Neuron (in vitro differentiated cells): Measurements from ENCODE around the gene DENND1A.

Experiments used
- H2AFZ ChIP-seq: one replicate; pipeline ENCODE4 v1.6.1; 2013; ENCODE audit warnings: low read depth, mild to moderate bottlenecking, inconsistent platforms, low read length, moderate library complexity
- H3K27me3 ChIP-seq: one replicate; pipeline ENCODE4 v1.6.1; 2013; ENCODE audit warnings: low read length; ENCODE audit not compliant: insufficient read depth
- H3K36me3 ChIP-seq: one replicate; pipeline ENCODE4 v1.6.1; 2013; ENCODE audit warnings: low read length; ENCODE audit not compliant: insufficient read depth
- H3K4me1 ChIP-seq: one replicate; pipeline ENCODE4 v1.6.1; 2013; ENCODE audit warnings: low read length; ENCODE audit not compliant: insufficient read depth
- H3K4me3 ChIP-seq: 2 replicates; pipeline ENCODE4 v1.5.1; 2013; ENCODE audit warnings: mild to moderate bottlenecking, low read length, moderate library complexity
- H3K9me3 ChIP-seq: one replicate; pipeline ENCODE4 v1.6.1; 2013; ENCODE audit warnings: low read length

DENND1A gene

GRCh38 chr9:123654994-123655637 lies 274.8 kb downstream of the DENND1A start:
- Histone ChIP-seq H3K36me3 (no peaks in the 10 kb centered on the region), H3K4me1 (no peaks in the 10 kb centered on the region), H2AFZ (no peak overlapping the region), H3K27me3 (no peaks in the 10 kb centered on the region), H3K4me3 (no peak overlapping the region), H3K9me3 (no peaks in the 10 kb centered on the region)

- H3K4me3 ChIP-seq, result no peak overlapping the region
- H3K9me3 ChIP-seq, result no peaks in the 10 kb centered on the region
- no peaks in the 10 kb centered on the region for H3K4me1 ChIP-seq
- H2AFZ ChIP-seq, result no peak overlapping the region
- no peaks in the 10 kb centered on the region for H3K36me3 ChIP-seq
- no peaks in the 10 kb centered on the region for H3K27me3 ChIP-seq
Observed at GRCh38 chr9:123654218-123654993, 275.5 kb downstream of the DENND1A start.

- Histone ChIP-seq H3K4me1 (no peaks in the 10 kb centered on the region), H3K36me3 (no peaks in the 10 kb centered on the region), H3K9me3 (no peaks in the 10 kb centered on the region), H3K4me3 (no peak overlapping the region), H2AFZ (no peak overlapping the region), H3K27me3 (no peaks in the 10 kb centered on the region)
Observed at GRCh38 chr9:123652416-123652815, 277.5 kb downstream of the DENND1A start.

- no peak overlapping the region for H2AFZ ChIP-seq
- H3K36me3 ChIP-seq, result no peaks in the 10 kb centered on the region
- no peaks in the 10 kb centered on the region for H3K27me3 ChIP-seq
- H3K9me3 ChIP-seq, result no peaks in the 10 kb centered on the region
- H3K4me3 ChIP-seq, result no peak overlapping the region
- H3K4me1 ChIP-seq, result no peaks in the 10 kb centered on the region
Observed at GRCh38 chr9:123651871-123652270, 278.1 kb downstream of the DENND1A start.

GRCh38 chr9:123651273-123651672 lies 278.7 kb downstream of the DENND1A start:
- H3K36me3 ChIP-seq, result no peaks in the 10 kb centered on the region
- peaks cover 4% of the 10 kb centered on the region for H3K9me3 ChIP-seq
- no peaks in the 10 kb centered on the region for H3K4me1 ChIP-seq
- no peaks in the 10 kb centered on the region for H3K27me3 ChIP-seq
- H3K4me3 ChIP-seq, result no peak overlapping the region
- H2AFZ ChIP-seq, result no peak overlapping the region

GRCh38 chr9:123649909-123650308 lies 280.0 kb downstream of the DENND1A start:
- H3K9me3 ChIP-seq, result peaks cover 4% of the 10 kb centered on the region
- no peak overlapping the region for H2AFZ ChIP-seq
- H3K36me3 ChIP-seq, result no peaks in the 10 kb centered on the region
- no peak overlapping the region for H3K4me3 ChIP-seq
- H3K4me1 ChIP-seq, result no peaks in the 10 kb centered on the region
- H3K27me3 ChIP-seq, result no peaks in the 10 kb centered on the region

- no peaks in the 10 kb centered on the region for H3K36me3 ChIP-seq
- no peaks in the 10 kb centered on the region for H3K27me3 ChIP-seq
- no peak overlapping the region for H2AFZ ChIP-seq
Observed at GRCh38 chr9:123647145-123647544, 282.8 kb downstream of the DENND1A start.

GRCh38 chr9:123645762-123646161 lies 284.2 kb downstream of the DENND1A start:
- H3K4me1 ChIP-seq, result no peaks in the 10 kb centered on the region
- H3K9me3 ChIP-seq, result peaks cover 7% of the 10 kb centered on the region
- H3K27me3 ChIP-seq, result no peaks in the 10 kb centered on the region
- H3K36me3 ChIP-seq, result no peaks in the 10 kb centered on the region
- H3K4me3 ChIP-seq, result no peak overlapping the region
- H2AFZ ChIP-seq, result no peak overlapping the region

More at GRCh38 chr9:123647145-123647544, 282.8 kb downstream of the DENND1A start:
- Histone ChIP-seq H3K4me3 (no peak overlapping the region), H3K4me1 (no peaks in the 10 kb centered on the region), H3K9me3 (peaks cover 7% of the 10 kb centered on the region)

- Histone ChIP-seq H3K36me3 (no peaks in the 10 kb centered on the region), H3K9me3 (peaks cover 7% of the 10 kb centered on the region), H3K4me3 (no peak overlapping the region), H3K4me1 (no peaks in the 10 kb centered on the region), H3K27me3 (no peaks in the 10 kb centered on the region), H2AFZ (no peak overlapping the region)
Observed at GRCh38 chr9:123645126-123645525, 284.8 kb downstream of the DENND1A start.

GRCh38 chr9:123643518-123643917 lies 286.4 kb downstream of the DENND1A start:
- Histone ChIP-seq H3K36me3 (no peaks in the 10 kb centered on the region), H3K9me3 (peaks cover 7% of the 10 kb centered on the region), H3K4me1 (no peaks in the 10 kb centered on the region), H3K4me3 (no peak overlapping the region), H3K27me3 (no peaks in the 10 kb centered on the region), H2AFZ (no peak overlapping the region)

- Histone ChIP-seq H3K27me3 (no peaks in the 10 kb centered on the region), H3K4me1 (no peaks in the 10 kb centered on the region), H3K36me3 (no peaks in the 10 kb centered on the region), H3K9me3 (peaks cover 7% of the 10 kb centered on the region), H3K4me3 (no peak overlapping the region), H2AFZ (no peak overlapping the region)
Observed at GRCh38 chr9:123642291-123643278, 287.3 kb downstream of the DENND1A start.

GRCh38 chr9:123640792-123641222 lies 289.1 kb downstream of the DENND1A start:
- H3K9me3 ChIP-seq, result peaks cover 3% of the 10 kb centered on the region
- no peak overlapping the region for H3K4me3 ChIP-seq
- no peaks in the 10 kb centered on the region for H3K36me3 ChIP-seq
- H2AFZ ChIP-seq, result no peak overlapping the region
- H3K4me1 ChIP-seq, result no peaks in the 10 kb centered on the region
- H3K27me3 ChIP-seq, result no peaks in the 10 kb centered on the region

GRCh38 chr9:123639743-123640142 lies 290.2 kb downstream of the DENND1A start:
- Histone ChIP-seq H2AFZ (no peak overlapping the region), H3K27me3 (no peaks in the 10 kb centered on the region), H3K9me3 (peaks cover 3% of the 10 kb centered on the region), H3K4me1 (no peaks in the 10 kb centered on the region), H3K36me3 (no peaks in the 10 kb centered on the region), H3K4me3 (no peak overlapping the region)
